ENCODE data around the gene CYRIA.

The CYRIA gene

GRCh38 chr2:16665748-16666448 is at the start of gene CYRIA:
TSS of gene CYRIA (minus strand) at chr2:16665834. CDS start at chr2:16588119, 77,715 bp downstream.
- DNase-seq (ENCODE audit: low read depth in 1 of 2, low spot score in 1 of 2) = peak in 1 of 2 donors; percentile 10

- DNase-seq (ENCODE audit: low read depth in 1 of 2, low spot score in 1 of 2) = no peak
These were observed 47.4 kb upstream of the CYRIA start for GRCh38 chr2:16713011-16713423.

DNA sequence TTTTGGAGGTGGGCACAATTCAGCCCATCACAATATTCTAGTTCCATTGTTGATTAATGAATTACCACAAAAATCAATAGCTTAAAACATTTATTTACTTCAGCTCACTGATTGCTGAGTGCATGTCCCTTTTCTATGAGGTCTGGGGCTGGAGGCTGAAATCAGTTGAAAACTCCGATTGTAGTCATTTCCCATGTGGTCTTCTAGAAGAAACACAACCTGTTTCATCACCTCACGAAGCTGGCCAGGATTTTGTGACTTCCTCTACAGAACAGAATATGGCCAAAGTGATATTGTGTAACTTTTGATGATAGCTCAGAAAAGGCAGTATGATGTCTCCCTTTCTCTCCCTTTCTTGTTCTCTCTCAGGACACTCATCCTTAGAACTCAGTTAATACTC is 44.1 kb upstream of the CYRIA start:
- no peak for DNase-seq (ENCODE audit: low read depth in 1 of 2, low spot score in 1 of 2)

DNA sequence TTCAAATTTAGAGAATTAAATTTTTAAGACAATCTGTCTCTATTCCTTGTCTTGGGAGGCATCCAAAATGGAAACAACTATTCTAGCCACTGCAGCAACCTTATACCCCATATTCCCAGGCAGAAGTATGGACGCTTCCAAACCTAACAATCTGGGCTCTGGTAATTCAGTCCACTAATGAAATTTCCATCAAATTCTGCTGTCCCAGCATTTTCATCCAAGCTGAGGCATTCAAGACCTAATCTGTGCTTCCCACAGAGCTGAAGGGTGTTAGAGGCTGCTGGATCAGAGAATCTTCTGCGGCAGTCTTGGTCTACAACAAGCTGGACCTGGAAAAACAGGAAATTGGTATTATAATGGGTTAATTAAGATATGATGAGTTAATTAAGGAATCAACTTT is 42.5 kb upstream of the CYRIA start:
- DNase-seq (ENCODE audit: low read depth in 1 of 2, low spot score in 1 of 2) = no peak

- no peak for DNase-seq (ENCODE audit: low read depth in 1 of 2, low spot score in 1 of 2)
These were observed 41.5 kb upstream of the CYRIA start for GRCh38 chr2:16707014-16707623.

DNA sequence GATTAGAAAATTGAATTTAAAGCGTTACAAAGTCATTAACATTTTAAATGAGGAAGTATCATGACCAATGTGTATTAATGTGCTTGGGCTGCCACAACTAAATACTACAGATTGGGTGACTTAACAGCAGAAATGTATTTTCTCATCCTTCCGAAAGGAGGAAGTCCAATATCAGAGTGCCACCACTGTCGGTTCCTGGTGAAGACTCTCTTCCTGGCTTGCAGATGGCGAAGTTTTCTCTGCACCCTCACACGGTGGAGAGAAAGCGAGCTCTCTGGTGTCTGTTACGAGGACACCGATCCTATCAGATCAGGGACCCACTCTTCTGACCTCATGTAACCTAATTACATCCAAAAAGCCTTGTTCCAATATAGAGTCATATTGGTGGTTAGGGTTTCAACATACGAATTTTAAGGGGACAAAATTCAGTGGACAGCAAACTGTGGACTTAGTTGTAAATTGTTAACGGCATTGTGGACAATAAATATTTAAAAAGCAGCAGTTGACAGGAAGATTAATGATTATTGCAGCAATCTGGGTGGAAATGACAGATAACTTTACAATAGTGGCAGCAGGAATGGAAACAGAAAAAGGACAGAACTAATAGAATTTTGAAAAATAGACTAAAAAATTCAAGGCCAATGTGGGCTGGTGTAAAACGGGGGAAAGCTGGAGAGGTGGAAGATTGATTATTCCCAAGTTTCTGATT is 35.1 kb upstream of the CYRIA start:
- DNase-seq (ENCODE audit: low read depth in 1 of 2, low spot score in 1 of 2) = no peak

DNA sequence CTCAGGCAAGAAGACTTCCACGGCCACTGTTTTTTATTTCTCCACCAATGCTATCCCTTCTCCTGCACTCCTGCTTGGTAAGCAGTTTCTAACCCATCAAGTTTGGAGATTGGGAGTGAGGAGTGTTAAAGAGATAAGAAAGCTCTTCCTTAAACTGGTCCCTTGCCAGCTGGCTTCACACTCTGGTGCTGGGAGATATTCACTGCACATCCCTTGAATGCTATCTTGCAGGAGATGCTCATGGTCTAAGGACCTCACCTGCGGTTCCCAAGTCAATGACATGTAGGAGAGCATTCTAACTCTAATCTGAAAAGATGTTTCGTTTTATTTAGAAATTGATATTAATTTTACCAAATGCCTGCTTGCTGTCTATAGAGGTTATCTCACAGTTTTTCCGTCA is 28.2 kb upstream of the CYRIA start:
- DNase-seq (ENCODE audit: low read depth in 1 of 2, low spot score in 1 of 2) = no peak

DNA sequence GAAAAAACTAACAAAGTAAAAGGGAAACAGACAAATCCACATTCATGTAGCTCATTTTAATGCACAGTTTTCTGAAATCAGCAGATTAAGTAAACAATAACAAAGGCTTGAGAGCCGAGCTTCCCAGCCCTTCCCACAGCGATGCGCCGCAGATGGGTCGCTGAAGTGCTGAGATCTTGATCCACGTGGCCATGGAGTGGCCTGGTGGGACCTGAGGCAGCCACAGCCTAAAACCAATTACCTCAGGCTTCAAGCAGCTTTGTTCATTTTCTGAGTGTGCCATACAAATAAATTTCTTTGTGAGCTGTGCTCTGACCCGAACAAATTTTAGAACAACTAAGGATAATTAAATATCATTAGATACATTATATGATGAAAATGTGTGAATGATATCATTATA is 25.6 kb upstream of the CYRIA start:
- no peak for DNase-seq (ENCODE audit: low read depth in 1 of 2, low spot score in 1 of 2)

- DNase-seq (ENCODE audit: low read depth in 1 of 2, low spot score in 1 of 2) = no peak
These were observed 22.3 kb upstream of the CYRIA start for GRCh38 chr2:16687955-16688354.

DNA sequence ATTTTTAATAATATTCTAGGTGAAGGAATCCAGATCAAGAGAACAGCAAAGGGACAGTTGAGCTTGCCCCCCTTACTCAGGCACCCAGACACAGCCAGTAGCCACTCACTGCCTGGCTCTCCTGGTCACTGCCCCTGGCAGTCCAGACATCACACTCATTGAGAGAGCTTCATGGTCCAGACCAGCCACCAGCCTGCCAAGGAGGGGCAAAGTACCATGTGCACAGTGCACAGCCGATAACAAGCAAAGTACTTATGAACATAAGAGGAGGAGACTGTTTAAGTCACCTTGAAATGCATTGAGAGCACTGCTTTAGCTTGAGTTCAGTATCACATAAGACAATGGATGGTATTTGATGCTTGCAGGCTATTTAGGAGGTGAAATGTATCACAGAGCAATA is 21.6 kb upstream of the CYRIA start:
- no peak for DNase-seq (ENCODE audit: low read depth in 1 of 2, low spot score in 1 of 2)

DNA sequence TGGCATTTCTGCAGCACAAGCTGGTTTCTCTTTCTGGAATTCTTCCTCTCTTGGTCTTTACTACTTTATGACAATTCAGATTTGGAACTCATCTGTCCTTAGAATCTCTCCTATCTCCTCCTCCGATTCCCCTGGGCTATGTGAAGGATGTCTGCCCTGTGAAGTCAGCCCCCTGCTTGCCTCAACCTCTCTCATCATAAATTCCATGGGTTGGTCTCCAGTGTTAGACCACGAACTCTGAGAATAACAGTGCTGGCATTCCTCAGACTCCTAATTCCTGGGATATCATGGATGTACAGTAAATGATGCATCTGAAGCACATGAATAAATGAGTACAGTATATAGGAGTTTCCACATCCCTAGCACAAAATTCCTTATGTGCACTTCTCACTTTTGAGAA is 21.0 kb upstream of the CYRIA start:
- no peak for DNase-seq (ENCODE audit: low read depth in 1 of 2, low spot score in 1 of 2)

DNA sequence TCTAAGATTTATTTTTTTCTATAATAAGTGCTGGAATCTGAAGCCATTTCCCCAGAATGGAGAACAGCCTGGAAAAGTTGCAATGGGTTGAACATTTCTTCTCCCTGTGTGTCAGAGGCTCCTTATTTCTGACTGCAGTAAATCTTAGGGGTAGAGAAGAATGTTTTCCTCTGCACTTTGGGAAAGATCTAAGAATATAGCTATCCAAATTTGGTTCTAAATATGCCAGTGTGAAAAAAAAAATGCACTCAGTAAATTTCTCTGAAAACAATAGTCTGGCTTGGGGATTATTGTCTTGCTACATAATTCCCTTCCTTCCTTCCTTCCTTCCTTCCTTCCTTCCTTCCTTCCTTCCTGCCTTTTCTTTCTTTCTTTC is 19.7 kb upstream of the CYRIA start:
- no peak for DNase-seq (ENCODE audit: low read depth in 1 of 2, low spot score in 1 of 2)

GRCh38 chr2:16684676-16685339 is 19.2 kb upstream of the CYRIA start:
- DNase-seq (ENCODE audit: low read depth in 1 of 2, low spot score in 1 of 2) = no peak

- DNase-seq (ENCODE audit: low read depth in 1 of 2, low spot score in 1 of 2) = no peak
These were observed 17.9 kb upstream of the CYRIA start for GRCh38 chr2:16683576-16683975.

- no peak for DNase-seq (ENCODE audit: low read depth in 1 of 2, low spot score in 1 of 2)
These were observed 16.9 kb upstream of the CYRIA start for GRCh38 chr2:16682431-16683118.

GRCh38 chr2:16680781-16681180 is 15.1 kb upstream of the CYRIA start:
- no peak for DNase-seq (ENCODE audit: low read depth in 1 of 2, low spot score in 1 of 2)

GRCh38 chr2:16680304-16680703 is 14.7 kb upstream of the CYRIA start:
- DNase-seq (ENCODE audit: low read depth in 1 of 2, low spot score in 1 of 2) = no peak

DNA sequence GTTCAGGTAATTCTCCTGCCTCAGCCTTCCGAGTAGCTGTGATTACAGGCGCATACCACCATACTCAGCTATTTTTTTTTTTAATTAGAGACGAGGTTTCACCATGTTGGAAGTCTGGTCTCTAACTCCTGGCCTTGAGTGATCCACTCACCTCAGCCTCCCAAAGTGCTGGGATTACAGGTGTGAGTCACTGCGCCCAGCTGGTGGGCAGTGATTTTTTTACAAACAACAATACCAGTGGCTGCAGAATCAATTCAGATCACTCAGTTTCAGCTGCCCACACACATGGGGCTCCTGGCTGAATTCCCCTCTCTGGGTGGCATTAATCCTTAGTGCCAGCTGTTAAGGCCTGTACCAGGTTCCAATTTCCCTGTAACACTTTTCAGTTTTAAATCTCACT is 13.3 kb upstream of the CYRIA start:
- DNase-seq (ENCODE audit: low read depth in 1 of 2, low spot score in 1 of 2) = no peak

- no peak for DNase-seq (ENCODE audit: low read depth in 1 of 2, low spot score in 1 of 2)
These were observed 12.2 kb upstream of the CYRIA start for GRCh38 chr2:16677875-16678274.

DNA sequence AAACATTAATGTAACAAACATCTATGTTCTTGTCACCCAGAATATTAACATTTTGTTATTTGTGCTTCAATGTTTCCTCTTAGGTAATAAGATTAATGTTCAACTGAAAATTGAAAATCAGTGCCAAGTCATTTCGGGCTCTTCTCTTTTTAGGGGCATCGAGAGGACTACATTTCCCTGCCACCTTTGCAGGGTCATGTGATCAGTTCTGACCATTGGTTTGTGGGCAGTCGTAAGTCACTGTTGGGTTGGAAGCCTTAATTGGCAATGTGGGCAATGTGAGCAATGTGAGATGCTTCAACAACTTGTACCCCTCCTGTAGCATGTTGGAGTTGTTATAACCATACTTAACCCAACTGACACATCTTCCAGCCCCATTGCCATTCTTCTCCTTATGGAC is 10.1 kb upstream of the CYRIA start:
- no peak for DNase-seq (ENCODE audit: low read depth in 1 of 2, low spot score in 1 of 2)

DNA sequence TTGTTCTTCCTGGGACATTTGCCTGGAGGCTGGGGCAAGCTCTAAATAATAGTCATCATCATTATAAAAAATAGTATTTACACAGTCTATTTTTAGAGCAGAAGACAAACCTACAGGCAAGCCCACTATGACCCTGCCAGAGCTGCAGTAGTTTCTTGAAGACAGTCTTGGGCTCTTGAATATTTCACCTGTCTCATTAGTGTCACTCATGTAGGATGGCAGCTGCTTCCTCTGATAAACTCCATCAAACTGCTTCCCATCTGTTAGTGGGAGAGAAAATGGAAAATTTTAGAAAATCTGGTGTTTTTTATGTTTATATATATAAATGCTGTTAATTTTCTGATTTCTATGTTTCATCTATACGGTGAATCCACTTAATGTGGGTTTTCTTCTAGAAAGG is 8.5 kb upstream of the CYRIA start:
- DNase-seq (ENCODE audit: low read depth in 1 of 2, low spot score in 1 of 2) = no peak

All from activated CD4-positive, alpha-beta T cell treated with anti-CD3 and anti-CD28 coated beads, Interleukin-2, amount 50 U/mL, for 24 hours (primary cell).